ENCODE results near the gene USP8. TPM values are rescaled to one million over a fixed set of nuclear protein-coding genes. Genes with fewer than 3 reads are reported as not detected.

The USP8 gene
- 44.0 and 62.5 TPM in 2 replicates for total RNA-seq

GRCh38 chr15:50424066-50424890 is at the start of gene USP8:
Gene USP8 (plus strand): TSS chr15:50424405. CDS start chr15:50439074, 14,669 bp downstream.

GRCh38 chr15:50546566-50546965 is 122.4 kb downstream of the USP8 start, which contains the start of gene USP50:
Gene USP50 (minus strand): TSS chr15:50546666. CDS start chr15:50546525, 141 bp downstream.

Other genes with a start within 250 kb of the USP8 start
- gene SLC27A2, start 242.2 kb upstream of the USP8 start, total RNA-seq: 0.15 TPM in 1 of 2 replicates, not detected in the other
- gene HDC, start 158.7 kb upstream of the USP8 start, total RNA-seq: not detected in 2 replicates
- gene GABPB1, start 69.2 kb upstream of the USP8 start, total RNA-seq: 33.0 and 36.9 TPM in 2 replicates
- gene USP50, start 122.3 kb downstream of the USP8 start, total RNA-seq: 0.29 TPM in 1 of 2 replicates, not detected in the other

All from smooth muscle cell of trachea (primary cell).